NCI-H2081 (cell line): ENCODE results near the gene ITPKB.
"Not testable (repeated sequence)": the region's sequence is repeated elsewhere in the genome, so short reads cannot be mapped to it uniquely, and the experiment has no call there.

Experiments used
- DNase-seq, 2 experiments: peaks; one replicate each; lab custom pipeline; 2025; lab: John Stamatoyannopoulos, UW

The ITPKB gene

DNA sequence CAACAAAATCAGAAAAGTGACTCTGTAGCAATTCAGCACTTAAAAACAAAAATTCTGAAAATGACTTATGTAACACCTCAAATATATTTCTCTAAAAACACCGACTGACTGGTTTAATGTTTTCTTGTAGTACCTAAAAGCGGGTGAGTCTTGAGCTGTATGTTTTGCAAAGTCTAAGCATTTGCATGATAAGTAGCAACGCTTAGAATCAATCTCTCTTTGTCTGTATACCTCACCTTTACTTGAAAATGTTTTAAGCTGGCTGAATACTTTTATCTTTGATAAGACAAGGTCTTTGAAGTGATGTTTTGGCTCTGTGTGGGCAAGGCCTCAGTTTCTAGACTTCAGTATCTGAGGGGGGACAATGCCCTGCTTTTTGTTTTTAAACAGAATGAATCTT is 8.2 kb downstream of the ITPKB start:
- DNase-seq, result no peak

- no peak for DNase-seq
These were observed 9.0 kb downstream of the ITPKB start for GRCh38 chr1:226730071-226730470.

GRCh38 chr1:226728448-226728847 is 10.6 kb downstream of the ITPKB start:
- no peak for DNase-seq

DNA sequence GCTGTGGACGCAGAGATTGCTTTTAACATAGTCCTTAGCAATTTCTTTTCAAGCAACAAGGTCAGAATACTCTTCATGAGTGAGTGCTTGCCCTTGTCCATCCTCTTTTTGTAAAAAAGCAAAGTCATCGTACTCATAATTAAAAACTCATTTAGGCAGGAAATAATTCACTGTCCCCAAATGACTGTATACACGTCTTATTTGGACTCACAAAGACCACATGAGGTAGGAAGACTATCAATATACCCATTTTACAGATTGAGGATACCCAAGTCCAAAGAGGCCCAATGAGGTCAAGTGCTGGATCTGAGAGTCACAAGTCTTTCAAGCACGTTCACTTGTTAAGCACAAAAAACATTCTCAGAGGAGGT is 13.2 kb downstream of the ITPKB start:
- DNase-seq, result no peak

- peak; percentile 72 to 88 for DNase-seq
These were observed 15.2 kb downstream of the ITPKB start for GRCh38 chr1:226723657-226724532.

DNA sequence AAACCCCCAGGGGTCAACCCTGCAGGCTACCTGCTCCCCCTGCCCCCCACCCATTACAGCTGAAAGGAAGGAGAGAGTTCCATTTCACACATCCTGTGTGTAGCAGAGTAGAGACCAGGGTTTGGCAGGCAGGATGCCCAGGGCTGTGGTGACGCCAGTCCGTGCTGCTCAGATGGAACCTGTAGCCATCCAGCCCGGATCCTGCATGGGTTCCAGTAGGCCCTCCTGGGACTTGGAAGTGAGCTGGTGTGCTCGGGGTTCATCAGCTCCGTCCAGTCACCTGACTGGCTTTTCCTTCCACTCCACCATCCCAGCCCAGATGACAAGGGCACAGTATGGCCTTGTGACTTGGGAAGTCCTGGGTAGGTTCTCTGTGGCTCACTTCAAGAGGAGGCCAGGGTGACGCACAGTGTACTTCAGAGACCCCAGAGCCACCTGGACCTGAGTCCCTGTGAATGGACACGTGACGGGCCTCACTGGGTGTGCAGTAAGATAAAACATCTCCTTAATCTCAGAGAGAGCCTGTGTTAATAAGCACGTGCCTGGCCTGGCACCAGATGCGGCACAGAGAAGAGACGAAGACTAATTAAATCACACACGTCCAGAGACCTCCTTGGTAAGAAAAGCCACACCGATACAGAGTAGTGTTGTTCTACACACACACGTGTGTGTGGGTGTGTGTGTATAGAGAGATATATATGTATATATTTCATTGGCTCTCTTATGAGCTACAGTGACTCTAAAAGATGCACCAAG is 16.0 kb downstream of the ITPKB start:
- DNase-seq, result peak; percentile 45 to 48

- DNase-seq, result peak in 1 of 2 experiments; percentile 69
These were observed 16.7 kb downstream of the ITPKB start for GRCh38 chr1:226722240-226722900.

GRCh38 chr1:226720574-226720973 is 18.5 kb downstream of the ITPKB start:
- DNase-seq, result not testable (repeated sequence)

DNA sequence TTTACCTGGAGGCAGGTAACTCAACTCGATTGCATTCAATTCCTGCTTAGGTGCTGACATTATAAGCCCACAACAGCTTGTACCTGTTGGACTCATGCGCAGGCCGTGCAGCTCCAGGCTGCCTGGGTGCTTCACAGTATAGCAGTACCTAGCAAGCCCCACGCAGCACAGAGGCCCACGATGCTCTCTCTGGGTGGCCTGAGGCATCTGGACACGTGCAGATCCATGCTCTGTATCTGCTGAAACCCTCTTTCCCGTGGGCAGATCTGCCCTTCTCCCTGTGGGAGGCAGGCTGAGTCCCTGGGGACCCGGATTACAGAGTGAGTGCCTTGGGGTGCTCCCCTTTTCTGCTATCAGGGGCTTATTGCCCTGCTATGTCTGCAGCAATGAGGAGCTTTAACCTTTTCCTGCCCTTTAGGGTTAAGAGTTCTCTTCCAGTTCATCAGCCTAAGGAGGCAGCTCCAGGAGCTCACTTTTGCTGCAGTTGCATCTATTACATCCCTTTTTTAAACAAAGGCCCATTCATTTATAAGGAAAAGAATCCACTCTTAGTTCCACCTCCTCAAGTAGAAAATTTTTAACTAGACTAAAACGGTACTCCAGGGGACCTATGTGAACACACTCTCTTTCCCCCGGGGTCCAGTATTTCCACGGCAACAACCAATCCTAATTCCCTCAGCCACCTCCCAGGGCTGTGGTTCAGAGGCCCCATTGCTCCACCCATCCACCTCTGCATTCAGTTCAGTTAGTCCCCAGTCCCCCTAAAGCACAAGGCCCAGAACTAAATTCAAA is 19.3 kb downstream of the ITPKB start:
- no peak for DNase-seq

- no peak for DNase-seq
These were observed 21.7 kb downstream of the ITPKB start for GRCh38 chr1:226717256-226717909.

DNA sequence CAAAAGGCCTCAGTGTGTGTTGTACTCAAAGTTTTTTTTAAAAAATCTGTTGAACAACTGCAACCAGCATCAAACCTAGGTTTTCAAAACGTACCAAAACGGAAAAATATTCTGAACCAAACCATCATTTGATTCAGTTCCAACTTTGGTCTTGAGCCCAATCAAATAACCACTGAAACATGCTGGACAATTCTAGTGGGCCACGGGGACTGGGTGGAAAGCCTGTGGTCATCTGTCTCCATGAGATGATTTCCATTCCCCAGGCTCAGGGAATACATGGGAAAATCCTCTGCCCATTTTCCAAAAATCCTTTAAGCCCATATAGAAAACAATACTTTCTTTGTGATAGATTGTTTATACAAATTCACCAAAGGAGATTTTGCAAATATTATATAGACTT is 22.5 kb downstream of the ITPKB start:
- no peak for DNase-seq

DNA sequence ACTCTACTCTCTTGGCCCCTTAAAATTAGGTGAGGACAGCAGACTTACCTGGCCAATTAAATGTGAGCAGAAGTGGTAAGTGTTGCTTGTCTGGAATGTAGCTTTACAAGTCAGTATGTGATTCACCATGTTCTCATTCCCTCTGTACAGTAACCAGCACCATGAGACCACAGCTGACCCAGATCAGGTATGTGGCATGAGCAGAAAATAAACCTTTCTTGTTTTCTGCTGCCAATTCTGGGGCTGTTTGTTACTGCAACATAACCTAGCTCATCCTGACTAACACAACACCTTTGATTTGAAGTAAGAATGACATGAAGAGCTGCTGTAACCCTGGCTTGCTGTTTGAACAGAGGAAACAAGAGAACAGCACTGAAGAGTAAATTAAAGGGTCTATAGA is 24.9 kb downstream of the ITPKB start:
- no peak for DNase-seq

DNA sequence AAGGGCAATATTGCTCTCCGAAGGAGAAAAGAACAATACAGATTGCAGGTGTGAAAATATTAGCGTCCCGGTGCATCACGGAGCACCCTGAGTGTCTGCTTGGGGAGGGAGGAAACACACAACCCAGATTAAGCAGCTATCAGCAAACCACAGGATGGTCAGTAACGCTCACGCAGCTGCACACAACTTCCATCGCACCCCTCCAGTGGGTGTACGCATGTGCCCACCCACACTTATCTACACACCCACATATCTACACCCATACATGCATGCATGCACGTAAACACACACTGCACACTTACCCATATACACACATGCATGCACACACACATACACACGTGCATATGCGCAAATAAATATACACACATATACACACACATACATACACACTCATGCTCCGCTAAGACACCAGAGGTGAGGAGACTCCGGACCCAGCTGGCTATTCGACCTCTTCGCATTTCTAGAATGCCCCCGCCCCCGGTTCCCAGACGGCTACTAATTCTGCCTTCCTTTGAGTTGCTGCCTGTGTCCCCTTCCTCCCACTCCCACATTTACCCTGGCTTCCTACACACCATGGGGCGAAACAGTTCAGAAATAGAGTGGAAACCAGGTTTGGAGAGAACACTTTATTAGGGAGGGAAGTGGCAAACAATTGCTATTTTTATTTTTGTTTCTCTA is 26.2 kb downstream of the ITPKB start:
- DNase-seq, result no peak

DNA sequence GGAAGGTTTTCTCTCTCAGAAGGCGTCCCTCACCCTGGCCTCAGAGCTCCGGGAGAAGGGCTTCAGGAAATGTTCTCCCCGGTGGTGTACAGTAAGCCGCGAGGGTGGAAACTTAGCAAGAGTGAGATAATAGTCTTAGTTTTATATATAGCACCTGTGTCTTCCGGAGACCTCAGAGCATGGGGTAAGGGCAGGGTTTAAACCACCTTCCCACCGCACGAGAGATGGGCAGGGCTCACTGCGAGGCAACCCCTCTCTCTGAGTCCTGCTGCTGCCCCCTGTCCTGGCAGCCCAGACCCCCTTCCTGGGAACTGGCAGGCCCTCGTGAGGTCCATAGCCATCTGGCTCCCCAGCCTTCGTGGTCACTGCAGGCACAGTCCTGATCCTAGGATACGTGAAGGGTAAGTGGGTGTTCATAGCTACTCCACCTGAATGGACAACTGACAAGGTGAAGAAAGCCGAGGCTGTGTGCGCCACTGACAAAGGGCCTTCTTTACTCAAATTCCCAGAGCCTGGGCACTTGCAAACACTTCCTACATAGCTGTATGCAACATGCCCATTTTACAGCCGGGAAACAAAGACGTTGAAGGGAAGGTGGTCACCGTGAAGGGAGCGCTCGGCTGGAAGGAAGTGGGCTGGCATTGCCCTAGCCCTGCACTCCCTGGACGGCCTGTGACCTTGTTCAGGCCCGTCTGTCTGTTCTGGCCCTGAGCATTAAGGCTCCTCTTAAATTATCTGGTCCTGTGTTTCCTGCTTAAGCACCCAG is 26.9 kb downstream of the ITPKB start:
- no peak for DNase-seq

DNA sequence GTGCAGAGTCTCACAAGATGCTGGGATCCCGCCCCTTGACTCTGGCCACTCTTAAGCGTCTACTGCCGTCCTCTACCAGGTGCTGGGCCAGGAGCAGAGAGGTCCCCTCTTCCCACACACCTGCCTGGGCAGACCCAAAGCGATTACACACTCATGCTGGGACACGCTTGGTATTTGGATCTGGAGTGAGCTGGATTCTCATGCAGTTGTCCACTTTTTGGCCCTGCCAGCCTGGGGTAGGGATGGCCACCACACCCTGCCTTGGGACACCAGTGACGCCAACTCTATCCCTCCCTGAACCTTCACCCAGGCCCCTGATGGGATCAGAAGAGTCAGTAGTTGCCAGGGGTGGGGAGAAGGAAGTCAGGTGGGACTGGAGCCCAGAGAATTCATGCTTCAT is 28.6 kb downstream of the ITPKB start:
- no peak for DNase-seq

DNA sequence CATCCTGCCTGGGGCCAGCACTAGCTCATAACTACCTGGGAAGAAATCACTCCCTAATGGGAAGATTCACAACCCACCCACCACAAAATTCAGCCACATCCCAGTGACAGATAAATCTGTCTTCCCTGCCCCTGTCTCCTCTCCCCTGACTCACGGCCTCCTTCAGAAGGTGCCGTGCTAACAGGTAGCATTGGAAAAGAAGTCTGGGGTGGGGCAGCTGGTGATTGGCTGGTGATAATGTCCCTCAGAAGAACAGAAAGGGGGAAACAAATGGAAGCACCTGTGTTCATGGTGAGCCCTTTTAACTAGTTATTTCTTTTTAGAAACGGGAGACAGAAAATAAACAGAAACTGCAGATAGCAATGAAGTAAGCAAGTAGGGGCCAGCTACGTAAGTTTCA is 29.1 kb downstream of the ITPKB start:
- no peak for DNase-seq

DNA sequence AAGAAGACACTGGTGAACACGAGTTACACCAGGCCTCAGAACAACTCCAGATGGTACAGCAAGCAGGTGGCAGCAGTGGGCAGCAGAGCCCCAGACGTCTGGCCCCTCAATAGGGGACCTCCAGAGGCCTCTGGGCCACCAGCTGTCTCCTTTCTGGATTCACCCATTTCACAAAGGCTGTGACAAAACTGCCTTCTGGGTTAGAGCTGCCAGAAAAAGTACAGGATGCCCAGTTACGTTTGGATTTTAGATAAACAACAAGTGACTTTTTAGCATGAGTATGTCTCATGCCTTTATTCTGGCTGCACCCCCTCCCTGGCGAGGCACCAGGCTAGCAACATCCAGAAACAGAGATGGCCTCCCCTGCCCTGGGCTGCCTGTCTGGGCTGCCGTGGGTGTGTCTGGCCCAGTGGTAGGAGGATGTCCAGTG is 30.1 kb downstream of the ITPKB start:
- no peak for DNase-seq

DNA sequence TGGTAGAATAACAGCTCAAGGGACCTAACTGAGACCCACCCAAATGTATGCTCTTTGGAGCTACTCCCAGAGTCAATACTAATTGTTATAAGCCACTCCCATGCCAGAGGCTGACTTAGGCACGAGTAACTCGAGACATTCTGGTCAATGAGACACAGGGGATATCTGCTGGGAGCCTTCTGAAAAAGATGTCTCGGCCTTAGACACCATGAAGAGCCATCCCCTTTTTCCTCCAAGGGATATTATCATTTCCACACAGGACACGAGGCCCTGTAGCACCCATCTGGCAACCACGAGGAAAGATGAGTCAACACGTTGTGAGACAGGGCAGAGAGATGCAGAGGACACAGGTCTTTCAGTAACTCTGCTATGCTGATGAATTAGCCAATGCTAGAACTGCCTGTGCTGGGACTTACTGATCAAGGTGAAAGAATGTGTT is 30.7 kb downstream of the ITPKB start:
- no peak for DNase-seq

GRCh38 chr1:226706684-226707083 is 32.4 kb downstream of the ITPKB start:
- DNase-seq, result peak; percentile 31 to 58
